ENCODE results near the gene RNLS.

DNA sequence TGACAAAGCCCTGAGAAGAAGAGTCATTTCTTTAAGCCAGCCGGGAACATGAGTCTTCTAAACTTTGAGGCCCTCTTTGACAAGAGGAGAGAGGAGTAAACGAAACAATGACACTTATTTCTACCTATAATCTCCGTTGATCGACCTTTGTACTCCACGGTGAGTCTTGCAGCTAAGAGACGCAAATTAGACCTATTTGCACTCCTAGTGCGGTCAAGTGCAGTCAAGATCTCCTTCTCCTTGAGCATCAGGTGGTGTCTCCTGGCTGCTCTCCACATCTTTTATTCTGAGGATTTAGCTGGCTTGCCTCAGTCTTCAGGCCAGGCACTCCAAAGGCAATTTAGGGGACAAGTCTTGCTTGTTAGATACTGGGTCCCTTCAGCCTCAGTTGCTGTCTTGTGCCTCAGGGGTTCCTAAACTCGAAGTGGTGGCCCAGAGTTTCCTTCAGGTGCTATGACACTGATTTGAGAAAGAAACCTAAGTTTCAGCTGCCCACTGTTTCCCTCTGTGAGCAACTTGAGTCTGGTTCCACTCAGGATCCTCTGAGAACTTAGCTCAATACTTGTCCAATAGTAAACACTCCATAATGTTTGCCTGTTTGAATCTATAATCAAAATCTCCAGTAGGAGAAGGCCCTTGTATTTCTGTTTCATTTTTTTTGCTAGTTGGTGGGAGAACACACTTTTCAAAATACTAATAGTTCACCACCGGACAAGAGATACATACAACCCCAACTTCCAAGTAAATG, 312.9 kb downstream of the RNLS start:
- TF ChIP-seq, protein P1, sequence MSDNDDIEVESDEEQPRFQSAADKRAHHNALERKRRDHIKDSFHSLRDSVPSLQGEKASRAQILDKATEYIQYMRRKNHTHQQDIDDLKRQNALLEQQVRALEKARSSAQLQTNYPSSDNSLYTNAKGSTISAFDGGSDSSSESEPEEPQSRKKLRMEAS (IDR thresholded peaks at IDR 0.05; ENCODE audit: low read depth, low read length) = no peak
- TF ChIP-seq, protein P2, sequence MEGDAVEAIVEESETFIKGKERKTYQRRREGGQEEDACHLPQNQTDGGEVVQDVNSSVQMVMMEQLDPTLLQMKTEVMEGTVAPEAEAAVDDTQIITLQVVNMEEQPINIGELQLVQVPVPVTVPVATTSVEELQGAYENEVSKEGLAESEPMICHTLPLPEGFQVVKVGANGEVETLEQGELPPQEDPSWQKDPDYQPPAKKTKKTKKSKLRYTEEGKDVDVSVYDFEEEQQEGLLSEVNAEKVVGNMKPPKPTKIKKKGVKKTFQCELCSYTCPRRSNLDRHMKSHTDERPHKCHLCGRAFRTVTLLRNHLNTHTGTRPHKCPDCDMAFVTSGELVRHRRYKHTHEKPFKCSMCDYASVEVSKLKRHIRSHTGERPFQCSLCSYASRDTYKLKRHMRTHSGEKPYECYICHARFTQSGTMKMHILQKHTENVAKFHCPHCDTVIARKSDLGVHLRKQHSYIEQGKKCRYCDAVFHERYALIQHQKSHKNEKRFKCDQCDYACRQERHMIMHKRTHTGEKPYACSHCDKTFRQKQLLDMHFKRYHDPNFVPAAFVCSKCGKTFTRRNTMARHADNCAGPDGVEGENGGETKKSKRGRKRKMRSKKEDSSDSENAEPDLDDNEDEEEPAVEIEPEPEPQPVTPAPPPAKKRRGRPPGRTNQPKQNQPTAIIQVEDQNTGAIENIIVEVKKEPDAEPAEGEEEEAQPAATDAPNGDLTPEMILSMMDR (IDR thresholded peaks at IDR 0.05; ENCODE audit: low read depth, low read length) = no peak
- no peak for TF ChIP-seq POLR2A (IDR thresholded peaks at IDR 0.05; ENCODE audit: extremely low read depth, insufficient read length)
